ENCODE results near the gene MYOF. TPM values are rescaled to one million over a fixed set of nuclear protein-coding genes. Genes with fewer than 3 reads are reported as not detected.
A peak's percentile ranks its signal among the peaks of the same experiment; 100 is the strongest.

The MYOF gene
- total RNA-seq, 1 donor: 379 TPM

DNA sequence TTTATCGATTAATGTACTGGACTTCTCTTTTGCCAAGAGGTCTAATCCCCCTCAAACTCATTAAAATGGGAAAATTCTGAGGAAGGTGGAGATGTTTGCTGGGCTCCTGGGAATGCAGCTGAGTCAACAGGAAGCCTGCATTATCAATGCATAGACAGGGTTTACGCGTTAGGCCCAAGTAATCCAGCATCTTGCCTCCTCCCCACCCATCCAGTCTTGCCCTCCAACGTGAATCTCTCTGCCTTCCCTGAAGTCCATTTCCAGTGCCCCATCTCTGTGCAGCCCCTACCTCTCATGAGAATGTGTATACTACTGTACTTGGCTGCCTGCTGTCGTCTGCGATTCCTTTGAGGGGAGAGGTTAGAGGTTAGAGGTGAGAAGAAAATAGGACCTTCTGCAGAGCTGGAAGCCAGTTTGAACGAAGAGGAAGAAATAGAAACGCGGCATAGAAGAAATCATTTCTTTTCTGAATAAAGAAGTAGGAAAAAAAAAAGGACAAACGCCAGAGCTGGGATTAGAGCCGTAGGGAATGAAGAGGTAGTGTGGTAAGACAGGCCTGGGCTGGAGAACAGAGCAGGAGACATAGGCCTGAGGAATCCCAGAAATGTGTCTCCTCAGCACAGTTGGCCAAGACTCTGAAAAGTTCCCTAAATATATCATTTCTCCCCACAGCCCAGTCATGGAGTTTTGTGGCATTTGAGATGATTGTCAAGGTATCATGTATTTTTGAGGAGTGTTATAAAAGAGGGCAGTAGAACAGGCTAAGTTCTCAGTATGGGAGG is 75.6 kb downstream of the MYOF start:
- no peak overlapping the region for H3K27ac ChIP-seq (ENCODE audit: low read depth, low read length)
- no peaks in the 10 kb centered on the region for H3K27me3 ChIP-seq (ENCODE audit: insufficient read depth, low read length)
- no peak for DNase-seq (ENCODE audit: insufficient read length, low spot score, missing footprints)
- peaks cover 28% of the 10 kb centered on the region for H3K79me2 ChIP-seq (ENCODE audit: insufficient read depth, low read length)
- H3K4me2 ChIP-seq (ENCODE audit: insufficient read depth, low read length): no peak overlapping the region
- H3K9me3 ChIP-seq (ENCODE audit: low read depth, low read length): no peaks in the 10 kb centered on the region
- H3K36me3 ChIP-seq (ENCODE audit: insufficient read depth, low read length): peaks cover 91% of the 10 kb centered on the region
- H3K4me1 ChIP-seq (ENCODE audit: insufficient read depth, low read length): peaks cover 6% of the 10 kb centered on the region
- no peak overlapping the region for H2AFZ ChIP-seq (ENCODE audit: low read length)
- no peaks in the 10 kb centered on the region for H4K20me1 ChIP-seq (ENCODE audit: insufficient read depth, low read length)
- no peak overlapping the region for H3K4me3 ChIP-seq (ENCODE audit: insufficient read depth, low read length)
- TF ChIP-seq, protein P1, sequence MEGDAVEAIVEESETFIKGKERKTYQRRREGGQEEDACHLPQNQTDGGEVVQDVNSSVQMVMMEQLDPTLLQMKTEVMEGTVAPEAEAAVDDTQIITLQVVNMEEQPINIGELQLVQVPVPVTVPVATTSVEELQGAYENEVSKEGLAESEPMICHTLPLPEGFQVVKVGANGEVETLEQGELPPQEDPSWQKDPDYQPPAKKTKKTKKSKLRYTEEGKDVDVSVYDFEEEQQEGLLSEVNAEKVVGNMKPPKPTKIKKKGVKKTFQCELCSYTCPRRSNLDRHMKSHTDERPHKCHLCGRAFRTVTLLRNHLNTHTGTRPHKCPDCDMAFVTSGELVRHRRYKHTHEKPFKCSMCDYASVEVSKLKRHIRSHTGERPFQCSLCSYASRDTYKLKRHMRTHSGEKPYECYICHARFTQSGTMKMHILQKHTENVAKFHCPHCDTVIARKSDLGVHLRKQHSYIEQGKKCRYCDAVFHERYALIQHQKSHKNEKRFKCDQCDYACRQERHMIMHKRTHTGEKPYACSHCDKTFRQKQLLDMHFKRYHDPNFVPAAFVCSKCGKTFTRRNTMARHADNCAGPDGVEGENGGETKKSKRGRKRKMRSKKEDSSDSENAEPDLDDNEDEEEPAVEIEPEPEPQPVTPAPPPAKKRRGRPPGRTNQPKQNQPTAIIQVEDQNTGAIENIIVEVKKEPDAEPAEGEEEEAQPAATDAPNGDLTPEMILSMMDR (IDR thresholded peaks at IDR 0.05; ENCODE audit: extremely low read depth, low read depth, low read length): no peak

DNA sequence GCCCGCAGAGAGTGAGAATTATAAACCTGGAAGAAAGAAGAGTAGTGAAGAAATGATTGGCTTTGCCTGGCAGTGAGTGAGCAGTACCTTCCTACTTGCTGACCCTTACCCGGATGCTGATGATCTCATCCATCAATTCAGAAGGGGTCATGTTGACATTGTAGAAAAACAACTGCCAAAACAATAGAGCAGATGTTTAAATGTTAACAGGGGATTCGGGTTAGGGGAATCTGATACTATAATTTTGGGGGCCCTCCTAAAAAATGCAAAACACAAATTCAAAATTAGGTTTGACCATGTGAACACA is 78.1 kb downstream of the MYOF start:
- H3K79me2 ChIP-seq (ENCODE audit: insufficient read depth, low read length): peaks cover 16% of the 10 kb centered on the region
- H3K4me3 ChIP-seq (ENCODE audit: insufficient read depth, low read length): no peak overlapping the region
- TF ChIP-seq, protein P1 (IDR thresholded peaks at IDR 0.05; ENCODE audit: extremely low read depth, low read depth, low read length): no peak
- no peaks in the 10 kb centered on the region for H4K20me1 ChIP-seq (ENCODE audit: insufficient read depth, low read length)
- H3K4me2 ChIP-seq (ENCODE audit: insufficient read depth, low read length): no peak overlapping the region
- H3K4me1 ChIP-seq (ENCODE audit: insufficient read depth, low read length): peaks cover 6% of the 10 kb centered on the region
- no peak overlapping the region for H2AFZ ChIP-seq (ENCODE audit: low read length)
- peaks cover 89% of the 10 kb centered on the region for H3K36me3 ChIP-seq (ENCODE audit: insufficient read depth, low read length)
- no peak for DNase-seq (ENCODE audit: insufficient read length, low spot score, missing footprints)
- H3K27me3 ChIP-seq (ENCODE audit: insufficient read depth, low read length): no peaks in the 10 kb centered on the region
- H3K27ac ChIP-seq (ENCODE audit: low read depth, low read length): no peak overlapping the region
- H3K9me3 ChIP-seq (ENCODE audit: low read depth, low read length): no peaks in the 10 kb centered on the region

DNA sequence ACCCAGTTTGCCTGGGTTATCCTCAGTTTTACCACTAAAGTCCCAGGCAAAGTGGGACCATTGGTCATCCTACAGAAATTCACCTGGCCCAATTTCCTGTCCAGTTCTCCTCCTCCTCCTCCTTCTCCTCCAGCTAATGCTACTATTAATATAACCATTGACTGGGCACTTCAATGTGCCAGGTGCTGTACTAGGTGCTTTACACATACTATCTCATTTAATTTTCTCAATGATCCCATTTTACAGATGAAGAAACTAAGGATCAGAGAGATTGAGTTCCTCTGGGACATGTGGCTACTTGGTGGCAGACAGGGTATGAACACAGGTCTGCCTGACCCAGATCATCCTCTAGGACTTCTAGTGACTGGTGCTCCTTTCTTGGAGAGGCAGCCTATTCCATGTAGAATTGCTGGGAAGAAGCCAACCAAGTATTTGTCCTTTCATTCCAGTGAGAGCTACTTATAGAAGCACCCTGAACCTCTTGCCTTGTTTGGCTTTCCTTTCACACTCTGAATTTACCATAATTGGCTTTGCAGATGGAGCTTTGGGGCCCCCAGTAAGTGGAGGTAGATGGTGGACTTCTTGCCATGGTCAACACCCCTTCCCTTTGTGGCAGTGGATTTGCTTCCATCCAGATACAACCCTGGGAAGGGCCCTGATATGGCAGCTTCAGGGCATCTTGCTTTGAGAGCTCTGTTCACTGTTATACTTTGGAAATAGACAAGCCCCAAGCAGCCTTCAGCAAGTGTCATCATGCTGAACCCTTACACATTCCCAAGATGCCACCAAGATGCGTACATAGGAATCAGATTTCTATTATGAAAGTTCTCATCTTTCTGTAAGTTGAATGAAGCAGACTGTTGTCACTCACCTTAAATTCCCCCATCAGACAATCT is 78.7 kb downstream of the MYOF start:
- Histone ChIP-seq H2AFZ (ENCODE audit: low read length) (no peak overlapping the region), H3K4me2 (ENCODE audit: insufficient read depth, low read length) (no peak overlapping the region), H3K9me3 (ENCODE audit: low read depth, low read length) (no peaks in the 10 kb centered on the region), H3K4me3 (ENCODE audit: insufficient read depth, low read length) (no peak overlapping the region), H3K4me1 (ENCODE audit: insufficient read depth, low read length) (peaks cover 6% of the 10 kb centered on the region), H3K27me3 (ENCODE audit: insufficient read depth, low read length) (no peaks in the 10 kb centered on the region), H3K79me2 (ENCODE audit: insufficient read depth, low read length) (peaks cover 19% of the 10 kb centered on the region), H4K20me1 (ENCODE audit: insufficient read depth, low read length) (no peaks in the 10 kb centered on the region), H3K36me3 (ENCODE audit: insufficient read depth, low read length) (peaks cover 89% of the 10 kb centered on the region), H3K27ac (ENCODE audit: low read depth, low read length) (peak overlapping the region; percentile 20)
- no peak for DNase-seq (ENCODE audit: insufficient read length, low spot score, missing footprints)
- TF ChIP-seq, protein P1 (IDR thresholded peaks at IDR 0.05; ENCODE audit: extremely low read depth, low read depth, low read length): no peak

DNA sequence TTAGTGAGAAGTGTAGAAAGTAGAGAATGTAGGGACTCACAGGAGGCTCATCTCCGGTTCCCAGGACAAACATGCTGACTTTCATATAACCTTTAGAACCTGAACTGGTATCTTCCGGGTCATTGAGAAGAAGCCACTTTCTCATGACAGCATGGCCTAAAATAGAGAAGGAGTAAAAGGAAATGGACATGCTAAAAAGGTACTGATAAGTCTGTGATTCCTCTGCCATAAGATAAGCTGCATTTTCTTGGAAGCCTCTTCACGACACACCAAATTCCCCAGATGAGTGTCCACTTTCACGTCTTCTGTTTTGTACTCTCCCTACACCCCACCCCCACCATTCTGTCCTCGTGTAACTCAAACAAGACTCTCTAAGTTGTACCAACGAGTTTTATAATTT is 79.9 kb downstream of the MYOF start:
- Histone ChIP-seq H3K4me2 (ENCODE audit: insufficient read depth, low read length) (no peak overlapping the region), H3K36me3 (ENCODE audit: insufficient read depth, low read length) (peaks cover 92% of the 10 kb centered on the region), H3K79me2 (ENCODE audit: insufficient read depth, low read length) (peaks cover 19% of the 10 kb centered on the region)

More for the DNA sequence above, 79.9 kb downstream of the MYOF start:
- H3K27me3 ChIP-seq (ENCODE audit: insufficient read depth, low read length): no peaks in the 10 kb centered on the region
- peak overlapping the region; percentile 47 for H3K27ac ChIP-seq (ENCODE audit: low read depth, low read length)
- H4K20me1 ChIP-seq (ENCODE audit: insufficient read depth, low read length): no peaks in the 10 kb centered on the region
- no peaks in the 10 kb centered on the region for H3K9me3 ChIP-seq (ENCODE audit: low read depth, low read length)
- no peak overlapping the region for H2AFZ ChIP-seq (ENCODE audit: low read length)
- TF ChIP-seq, protein P1 (IDR thresholded peaks at IDR 0.05; ENCODE audit: extremely low read depth, low read depth, low read length): no peak
- DNase-seq (ENCODE audit: insufficient read length, low spot score, missing footprints): no peak
- H3K4me1 ChIP-seq (ENCODE audit: insufficient read depth, low read length): peaks cover 6% of the 10 kb centered on the region
- H3K4me3 ChIP-seq (ENCODE audit: insufficient read depth, low read length): no peak overlapping the region

Data from osteoblast (primary cell).